ENCODE data around the gene ACTR6.

Gene ACTR6

GRCh38 chr12:100200463-100201181 is at the start of gene ACTR6:
Gene ACTR6, plus strand, starts transcription at chr12:100200815. Its CDS starts 37 bp downstream, at chr12:100200852.
- Histone ChIP-seq H4K20me1 (ENCODE audit: insufficient read depth, low read length) (no peaks in the 10 kb centered on the region), H3K27ac (ENCODE audit: low read depth, low read length, poor library complexity, severe bottlenecking) (peak within 1 kb of the TSS; percentile 81), H3K4me3 (ENCODE audit: low read depth, low read length, poor library complexity, severe bottlenecking) (peak within 1 kb of the TSS; percentile 92), H3K9me2 (ENCODE audit: low read depth, low read length) (no peaks in the 10 kb centered on the region), H3K79me2 (ENCODE audit: insufficient read depth, low read length) (peaks cover 17% of the 10 kb centered on the region), H3K4me1 (ENCODE audit: insufficient read depth, low read length, severe bottlenecking) (peaks cover 33% of the 10 kb centered on the region), H3K36me3 (ENCODE audit: insufficient read depth, low read length) (peaks cover 12% of the 10 kb centered on the region), H3K27me3 (ENCODE audit: insufficient read depth, low read length) (no peaks in the 10 kb centered on the region), H2AFZ (ENCODE audit: low read length) (peak within 1 kb of the TSS; percentile 45; the same call in 1 of the 2 replicates), H3K4me2 (ENCODE audit: low read length) (peak within 1 kb of the TSS; percentile 96), H3K9me3 (ENCODE audit: low read length) (no peaks in the 10 kb centered on the region), H3F3A (ENCODE audit: insufficient read depth, low read length) (no peaks in the 10 kb centered on the region), H3K9ac (ENCODE audit: low read length) (peak within 1 kb of the TSS; percentile 90)
- TF ChIP-seq EZH2 (IDR thresholded peaks at IDR 0.05; ENCODE audit: borderline replicate concordance, low read length) (no peak), CTCF (IDR thresholded peaks at IDR 0.05; ENCODE audit: low read length) (no peak)

GRCh38 chr12:100151769-100152168 is 48.8 kb upstream of the ACTR6 start:
- no peak overlapping the region for H3K4me2 ChIP-seq (ENCODE audit: low read length)
- H3K4me1 ChIP-seq (ENCODE audit: insufficient read depth, low read length, severe bottlenecking) = no peaks in the 10 kb centered on the region
- no peak overlapping the region for H3K4me3 ChIP-seq (ENCODE audit: low read depth, low read length, poor library complexity, severe bottlenecking)
- H3K27ac ChIP-seq (ENCODE audit: low read depth, low read length, poor library complexity, severe bottlenecking) = no peak overlapping the region
- no peak overlapping the region for H2AFZ ChIP-seq (ENCODE audit: low read length)
- H3K9ac ChIP-seq (ENCODE audit: low read length) = no peak overlapping the region
- TF ChIP-seq EZH2 (IDR thresholded peaks at IDR 0.05; ENCODE audit: borderline replicate concordance, low read length) (no peak), CTCF (IDR thresholded peaks at IDR 0.05; ENCODE audit: low read length) (no peak)
- H3K27me3 ChIP-seq (ENCODE audit: insufficient read depth, low read length) = no peaks in the 10 kb centered on the region
- no peaks in the 10 kb centered on the region for H3K36me3 ChIP-seq (ENCODE audit: insufficient read depth, low read length)
- H3K9me2 ChIP-seq (ENCODE audit: low read depth, low read length) = no peaks in the 10 kb centered on the region
- H3K9me3 ChIP-seq (ENCODE audit: low read length) = no peaks in the 10 kb centered on the region
- no peaks in the 10 kb centered on the region for H4K20me1 ChIP-seq (ENCODE audit: insufficient read depth, low read length)
- no peaks in the 10 kb centered on the region for H3K79me2 ChIP-seq (ENCODE audit: insufficient read depth, low read length)
- H3F3A ChIP-seq (ENCODE audit: insufficient read depth, low read length) = no peaks in the 10 kb centered on the region

GRCh38 chr12:100153131-100153530 is 47.5 kb upstream of the ACTR6 start:
- Histone ChIP-seq H3K27ac (ENCODE audit: low read depth, low read length, poor library complexity, severe bottlenecking) (no peak overlapping the region), H3K9me3 (ENCODE audit: low read length) (no peaks in the 10 kb centered on the region), H2AFZ (ENCODE audit: low read length) (no peak overlapping the region), H4K20me1 (ENCODE audit: insufficient read depth, low read length) (no peaks in the 10 kb centered on the region), H3K4me1 (ENCODE audit: insufficient read depth, low read length, severe bottlenecking) (no peaks in the 10 kb centered on the region), H3K4me2 (ENCODE audit: low read length) (no peak overlapping the region), H3K9me2 (ENCODE audit: low read depth, low read length) (no peaks in the 10 kb centered on the region), H3K4me3 (ENCODE audit: low read depth, low read length, poor library complexity, severe bottlenecking) (no peak overlapping the region), H3K79me2 (ENCODE audit: insufficient read depth, low read length) (no peaks in the 10 kb centered on the region), H3K9ac (ENCODE audit: low read length) (no peak overlapping the region), H3K27me3 (ENCODE audit: insufficient read depth, low read length) (no peaks in the 10 kb centered on the region), H3K36me3 (ENCODE audit: insufficient read depth, low read length) (no peaks in the 10 kb centered on the region), H3F3A (ENCODE audit: insufficient read depth, low read length) (no peaks in the 10 kb centered on the region)
- TF ChIP-seq CTCF (IDR thresholded peaks at IDR 0.05; ENCODE audit: low read length) (no peak), EZH2 (IDR thresholded peaks at IDR 0.05; ENCODE audit: borderline replicate concordance, low read length) (no peak)
